HG03196 (cell line): ENCODE data around the gene KRT38.

Experiments used
- ATAC-seq: cut with Tn5 transposase; IDR thresholded peaks from one replicate; pipeline ENCODE4 v1.9.1; 2021; ENCODE audit not compliant: unreplicated experiment

The KRT38 gene

GRCh38 chr17:41440531-41441033 is at the start of gene KRT38:
TSS of gene KRT38 (minus strand) at chr17:41440983. CDS start at chr17:41440921, 62 bp downstream.
- no peak for ATAC-seq

DNA sequence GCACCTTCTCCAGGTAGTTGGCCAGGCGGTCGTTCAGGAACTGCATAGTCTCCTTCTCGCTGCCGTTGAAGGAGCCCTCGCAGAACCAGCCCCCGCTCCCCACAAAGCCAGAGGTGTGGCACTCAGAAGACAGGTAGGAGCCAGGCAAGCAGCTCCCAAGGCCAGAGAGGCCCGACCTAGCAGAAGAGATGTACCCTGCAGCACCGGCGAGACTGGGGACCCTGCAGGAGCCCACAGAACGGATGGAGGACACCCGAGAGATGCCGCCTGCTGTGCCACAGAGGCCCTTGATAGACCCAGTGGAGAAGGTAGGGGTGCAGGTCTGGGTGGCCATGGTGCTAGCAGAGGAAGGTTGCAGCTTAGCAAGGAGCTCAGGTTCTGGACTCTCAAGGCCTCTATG is 48.7 kb upstream of the KRT38 start, which contains the start of gene KRT36:
Gene KRT36 (minus strand): TSS at position 380 of the 400 bp plus-strand sequence. CDS start 46 bp downstream, at position 334.
- no peak for ATAC-seq

- ATAC-seq: no peak
These were observed 46.2 kb upstream of the KRT38 start for GRCh38 chr17:41486809-41487530.

- ATAC-seq: no peak
These were observed 45.5 kb upstream of the KRT38 start for GRCh38 chr17:41486316-41486715.

DNA sequence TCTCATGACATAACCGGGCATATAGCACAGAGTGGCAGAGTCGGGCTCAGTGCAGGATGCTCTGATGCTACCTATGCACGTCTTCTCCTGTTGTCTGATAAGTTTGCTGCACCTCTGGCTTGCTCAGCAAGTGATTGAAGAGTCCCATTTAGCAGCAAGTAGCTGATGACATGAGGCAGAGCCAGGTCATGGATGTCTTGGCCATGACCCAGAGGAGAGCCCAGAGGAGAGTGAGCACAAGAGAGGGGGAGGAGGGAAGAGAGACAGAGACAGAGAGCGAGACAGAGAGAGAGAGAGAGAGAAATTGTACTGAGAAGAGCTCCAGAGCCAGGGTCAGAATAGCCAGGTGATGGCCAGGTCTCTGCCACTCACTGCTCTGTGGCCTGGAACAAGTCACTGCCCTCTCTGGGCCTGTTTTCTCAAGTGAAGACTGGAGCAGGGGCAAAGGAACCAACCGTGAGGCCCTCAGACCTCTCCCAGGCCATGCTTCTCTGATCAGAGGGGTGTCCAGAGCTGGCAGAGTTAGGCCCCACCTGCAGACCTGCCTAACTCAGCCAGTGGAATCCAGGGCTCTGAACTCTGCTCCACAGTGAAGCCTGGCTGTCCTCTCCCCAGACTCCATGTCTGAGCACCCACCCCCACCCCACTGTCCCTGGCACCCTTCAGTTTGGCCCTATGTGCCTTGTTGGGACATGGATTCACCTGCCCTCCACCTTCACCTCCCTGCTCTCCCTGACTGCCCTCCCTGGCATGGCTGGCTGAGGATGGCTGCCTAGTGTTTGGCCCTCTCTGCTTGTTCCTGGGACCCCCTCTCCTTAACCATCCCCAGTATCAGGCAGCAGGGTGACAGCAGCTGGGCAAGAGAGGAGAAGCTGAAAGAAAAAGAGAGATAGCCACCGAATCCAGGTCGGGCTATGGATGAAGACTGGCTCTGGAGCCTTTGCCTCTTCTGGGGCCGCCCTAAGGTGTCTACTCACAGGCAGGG is 44.4 kb upstream of the KRT38 start:
- ATAC-seq: no peak

GRCh38 chr17:41483991-41484826 is 43.4 kb upstream of the KRT38 start:
- ATAC-seq: no peak

DNA sequence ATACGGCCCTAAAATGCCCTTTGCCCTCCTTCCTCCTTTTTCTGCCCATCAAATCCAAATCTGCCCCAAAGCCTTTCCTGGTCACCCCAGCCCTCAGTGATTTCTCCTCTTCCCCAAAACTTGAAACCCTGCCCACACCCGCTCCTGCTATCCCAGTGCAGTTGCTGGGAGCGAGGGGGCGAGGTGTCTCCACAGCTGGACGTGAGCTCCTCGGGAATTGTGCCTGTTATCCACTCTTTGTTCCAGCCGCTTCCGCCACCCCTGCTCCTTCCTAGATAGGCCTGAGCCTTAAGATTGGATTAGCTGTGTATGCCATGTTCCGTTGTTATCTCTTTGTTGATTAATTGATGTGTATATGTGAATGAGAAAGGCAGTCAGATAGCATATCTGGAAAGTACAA is 42.7 kb upstream of the KRT38 start:
- ATAC-seq: no peak

DNA sequence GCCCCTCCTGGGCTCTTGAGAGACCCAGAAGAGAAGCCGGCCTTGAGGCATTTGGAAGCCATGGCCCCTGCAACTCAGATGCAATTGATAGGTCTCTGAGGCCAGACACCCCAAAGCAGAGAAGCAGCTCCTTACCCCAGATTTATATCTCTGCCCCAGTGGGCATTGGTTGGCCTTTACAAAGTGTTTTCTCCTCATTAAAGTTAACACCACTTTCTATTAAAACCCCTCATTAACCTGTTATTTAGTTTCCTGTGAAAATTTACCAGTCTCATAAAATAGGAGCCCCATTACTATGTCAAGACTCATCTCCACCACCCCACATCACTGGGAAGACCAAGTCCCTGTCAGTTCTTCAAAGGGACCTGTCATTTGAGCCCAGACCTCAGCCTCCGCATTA is 40.3 kb upstream of the KRT38 start, which contains the start of gene KRT35:
Gene KRT35 (minus strand): TSS at position 116 of the 400 bp plus-strand sequence. CDS start 54 bp downstream, at position 62.
- ATAC-seq: no peak

- ATAC-seq: no peak
These were observed 39.8 kb upstream of the KRT38 start for GRCh38 chr17:41480581-41480980.

DNA sequence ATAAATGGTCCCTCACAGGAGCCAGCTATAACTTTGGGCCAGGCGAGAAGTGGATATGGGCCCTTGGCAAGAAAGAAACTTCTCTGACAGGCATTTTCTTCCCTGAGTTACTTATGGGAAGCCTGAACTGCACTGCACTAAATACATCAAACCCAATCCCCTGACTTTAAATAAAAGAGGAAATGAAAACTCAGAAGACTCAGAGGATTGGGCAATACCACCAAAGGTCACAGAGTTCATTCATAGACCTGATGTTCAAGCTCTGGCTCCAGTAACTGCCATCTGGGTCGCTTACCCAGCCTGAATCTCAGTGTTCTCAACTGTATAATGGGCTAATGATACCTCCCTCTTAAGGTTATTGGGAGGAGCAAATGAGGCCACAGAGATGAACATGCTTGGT is 39.4 kb upstream of the KRT38 start:
- ATAC-seq: no peak

GRCh38 chr17:41478237-41478636 is 37.5 kb upstream of the KRT38 start:
- ATAC-seq: no peak

GRCh38 chr17:41476866-41477815 is 36.4 kb upstream of the KRT38 start:
- no peak for ATAC-seq

DNA sequence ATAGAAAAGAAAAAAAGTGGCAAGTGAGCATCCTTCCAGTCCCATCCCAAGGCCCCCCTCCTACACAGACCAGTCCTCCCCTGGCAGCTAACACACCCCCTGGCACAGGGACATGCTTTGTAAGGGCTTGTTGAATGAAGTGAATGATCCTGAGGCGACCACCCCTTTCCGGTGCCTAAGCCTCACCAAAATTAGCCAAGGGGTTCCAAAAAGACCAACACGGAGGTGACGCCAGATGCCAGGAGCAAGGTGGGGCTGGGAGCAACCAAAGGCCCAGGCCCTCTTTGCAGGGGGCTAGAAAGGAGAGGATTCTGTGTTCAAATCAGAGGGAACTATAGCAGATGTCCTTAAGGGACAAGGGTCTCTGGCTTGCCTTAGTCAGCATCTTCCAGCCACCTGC is 34.6 kb upstream of the KRT38 start:
- no peak for ATAC-seq

DNA sequence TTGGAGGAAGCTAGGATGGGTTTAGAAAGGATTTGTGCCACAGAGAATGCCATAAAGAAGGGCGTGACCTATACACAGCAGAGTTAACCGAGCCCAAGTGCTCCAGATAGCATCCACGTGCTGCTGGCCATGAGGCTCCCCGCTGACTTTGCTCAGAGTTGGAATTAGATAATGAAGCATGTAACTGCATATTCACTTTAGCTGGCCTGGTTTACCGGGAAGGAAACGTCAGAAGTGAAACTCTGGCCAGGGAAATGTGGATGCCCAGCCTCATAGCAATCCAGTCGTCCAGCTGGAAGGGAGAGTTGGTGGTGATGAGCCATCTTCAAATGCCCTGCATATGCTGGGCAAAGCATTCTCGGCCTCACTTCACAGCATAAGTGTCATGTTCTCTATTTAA is 34.1 kb upstream of the KRT38 start:
- ATAC-seq: no peak

DNA sequence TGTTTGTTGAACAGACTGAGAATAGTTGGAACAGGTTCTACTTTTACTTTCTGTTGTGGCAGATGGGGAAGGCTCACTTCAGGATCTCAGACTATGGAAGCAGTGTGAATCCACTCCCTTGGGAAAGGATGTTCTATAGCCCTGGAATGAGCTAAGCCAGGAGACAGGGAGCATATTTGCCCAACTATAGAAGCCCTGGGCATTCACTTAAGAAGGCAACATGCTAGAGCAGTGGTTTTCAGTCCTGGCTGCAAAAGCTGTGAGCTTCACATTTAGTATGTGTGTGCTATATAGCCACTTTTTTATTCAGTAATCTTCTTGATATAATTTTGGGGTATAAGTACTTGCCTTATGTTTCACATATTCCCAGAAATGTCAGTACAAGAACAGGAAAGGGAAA is 27.6 kb upstream of the KRT38 start:
- no peak for ATAC-seq

DNA sequence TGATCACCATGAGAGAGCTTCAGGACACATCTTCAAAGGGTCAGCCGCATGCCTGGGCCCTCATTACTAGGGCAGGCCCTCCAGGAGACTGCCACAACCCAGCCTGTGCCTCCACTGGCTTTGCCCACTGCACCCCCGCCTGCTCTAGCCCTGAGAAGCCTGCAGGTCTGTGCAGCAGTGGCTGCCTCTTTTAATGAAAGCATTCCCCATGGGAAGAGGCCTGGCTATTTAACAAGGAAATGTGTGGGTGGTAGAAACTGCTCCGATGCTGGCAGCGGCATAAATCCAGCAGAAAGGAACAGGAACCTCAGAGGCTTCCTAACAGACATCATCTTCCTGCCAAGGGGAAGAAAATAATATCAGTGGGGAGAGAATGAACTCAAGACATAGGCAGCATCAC is 26.8 kb upstream of the KRT38 start:
- ATAC-seq: no peak

DNA sequence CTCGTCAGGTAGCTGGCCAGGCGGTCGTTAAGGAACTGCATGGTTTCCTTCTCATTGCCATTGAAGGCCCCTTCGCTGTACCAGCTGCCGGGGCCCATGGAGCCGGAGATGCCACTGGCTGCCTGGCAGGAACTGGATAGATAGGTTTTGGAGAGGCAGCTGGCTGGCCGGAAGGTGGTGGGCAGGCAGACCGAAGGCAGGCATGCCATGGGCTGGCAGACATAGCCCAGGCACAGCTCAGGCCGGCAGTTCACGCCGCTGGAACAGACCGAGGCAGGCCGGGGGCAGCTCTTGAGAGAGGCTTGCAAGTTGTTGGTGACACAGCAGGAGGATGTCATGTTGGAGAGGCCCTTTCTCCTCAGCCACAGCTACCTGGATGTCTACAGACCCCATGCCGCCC is 26.2 kb upstream of the KRT38 start, which contains the start of gene KRT32:
Gene KRT32 (minus strand): TSS at position 399 of the 400 bp plus-strand sequence. CDS start 61 bp downstream, at position 338.
- ATAC-seq: no peak

DNA sequence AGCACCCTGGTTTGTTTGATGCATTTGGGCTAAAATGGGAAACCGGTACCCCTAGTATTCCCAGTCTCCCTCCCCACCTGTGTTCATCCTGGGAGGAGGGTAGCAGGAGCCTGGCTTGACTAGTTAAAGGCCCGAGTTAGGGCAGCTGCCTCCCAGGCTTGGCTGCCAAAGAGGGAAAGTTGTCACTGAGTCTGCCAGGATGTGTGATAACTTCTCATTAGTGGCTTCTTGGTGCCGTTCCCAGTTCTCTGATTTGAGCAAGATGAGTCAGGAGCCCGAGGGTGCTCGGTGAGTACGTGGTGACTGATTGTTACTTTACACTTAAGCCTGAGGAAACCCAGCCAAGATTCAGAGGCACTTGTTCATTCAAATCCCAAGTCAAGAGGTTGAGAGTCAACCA is 23.9 kb upstream of the KRT38 start:
- ATAC-seq: no peak

DNA sequence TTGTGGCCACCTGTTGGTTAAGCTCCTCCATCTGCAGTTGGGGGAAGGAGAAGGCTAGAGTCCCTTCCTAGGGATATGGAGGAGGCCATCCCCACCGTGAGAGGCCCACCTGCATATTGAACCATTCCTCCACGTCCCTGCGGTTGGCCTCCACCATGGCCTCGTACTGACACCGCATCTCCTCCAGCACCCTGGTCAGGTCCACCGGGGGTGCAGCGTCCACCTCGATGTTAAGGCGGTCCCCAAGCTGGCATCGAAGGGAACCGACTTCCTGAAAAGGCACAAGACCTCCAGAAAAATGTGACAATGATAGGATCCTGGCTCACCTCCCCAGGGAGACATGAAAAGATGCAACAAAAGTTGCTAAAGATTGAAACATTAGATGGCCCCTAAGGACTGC is 23.4 kb upstream of the KRT38 start:
- ATAC-seq: no peak
